HepG2 (cell line): Measurements from ENCODE around the gene CYSTM1. TPM values are rescaled to one million over a fixed set of nuclear protein-coding genes. Genes with fewer than 3 reads are reported as not detected.

ENCODE experiments used
- AHDC1 ChIP-seq: sonication (generic); formaldehyde crosslinking; IDR thresholded peaks from 2 replicates; pipeline ENCODE4 v1.5.1; 2020; ENCODE audit warnings: mild to moderate bottlenecking, missing genetic modification reagents, borderline replicate concordance
- ASH2L ChIP-seq: fragments of 300-600, 200-600 bp; sonication (generic); IDR thresholded peaks from 2 replicates; pipeline ENCODE4 v1.7.0; 2017; ENCODE audit warnings: low read depth, mild to moderate bottlenecking, moderate library complexity, mixed read lengths, low read length; ENCODE audit not compliant: insufficient read length
- BCLAF1 ChIP-seq: fragments of 450-650 bp; IDR thresholded peaks from 2 replicates; pipeline ENCODE4 v1.6.1; 2017; ENCODE audit warnings: mild to moderate bottlenecking
- BRCA1 ChIP-seq: sonication (generic); formaldehyde crosslinking; IDR thresholded peaks from 2 replicates; pipeline ENCODE4 v1.4.0; 2020; ENCODE audit warnings: missing genetic modification reagents
- ESRRA ChIP-seq: sonication (generic); formaldehyde crosslinking; IDR thresholded peaks from 2 replicates; pipeline ENCODE4 v1.5.1; 2020; ENCODE audit warnings: mild to moderate bottlenecking, low read depth, missing genetic modification reagents
- NCOA2 ChIP-seq: sonication (generic); formaldehyde crosslinking; IDR thresholded peaks from 2 replicates; pipeline ENCODE4 v1.8.0; 2022; ENCODE audit warnings: inconsistent platforms
- PAXIP1 ChIP-seq: sonication (generic); formaldehyde crosslinking; conservative IDR thresholded peaks from 2 replicates; pipeline ENCODE4 v1.4.0; 2020; ENCODE audit warnings: mild to moderate bottlenecking, missing genetic modification reagents, moderate library complexity
- PRDM10 ChIP-seq: sonication (generic); formaldehyde crosslinking; IDR thresholded peaks from 2 replicates; pipeline ENCODE4 v1.4.0; 2020; ENCODE audit warnings: low read depth, missing genetic modification reagents
- REPIN1 ChIP-seq: sonication (generic); formaldehyde crosslinking; IDR thresholded peaks from 2 replicates; pipeline ENCODE4 v1.8.0; 2022; ENCODE audit warnings: missing genetic modification reagents, low read depth, mild to moderate bottlenecking, borderline replicate concordance
- TP53 ChIP-seq: sonication (generic); formaldehyde crosslinking; conservative IDR thresholded peaks from 2 replicates; pipeline ENCODE4 v1.4.0; 2020; ENCODE audit warnings: missing genetic modification reagents
- WIZ ChIP-seq: sonication (generic); formaldehyde crosslinking; IDR thresholded peaks from 2 replicates; pipeline ENCODE4 v1.5.1; 2020; ENCODE audit warnings: mild to moderate bottlenecking, missing genetic modification reagents
- ZKSCAN8 ChIP-seq: IDR thresholded peaks from 2 replicates; pipeline ENCODE4 v1.6.1; 2016; ENCODE audit warnings: borderline replicate concordance, missing genetic modification reagents, missing compliant biosample characterization
- ZSCAN21 ChIP-seq: sonication (generic); formaldehyde crosslinking; IDR thresholded peaks from 2 replicates; pipeline ENCODE4 v1.8.0; 2022; ENCODE audit warnings: mild to moderate bottlenecking, missing genetic modification reagents, moderate library complexity, borderline replicate concordance
- polyA plus RNA-seq, 8 experiments: library from polyadenylated mRNA; depleted of rRNA in 3 of 8; stranded (reverse) in 7 of 8; unstranded in 1 of 8; fragments of >200 nt; fragmentation: Illumina TruSeq in 4 of 8; extraction: Trizol in 4 of 8; gene quantifications; 2 replicates each; pipeline versions ENCODE4 v1.2.1 to v1.2.3, GENCODE V29; 2011 to 2016; ENCODE audit warnings: low read depth in 4 of 8, missing spikeins in 1 of 8, mixed read lengths in 1 of 8; ENCODE audit not compliant: insufficient read depth in 1 of 8
- total RNA-seq, 5 experiments: library from RNA; depleted of rRNA; stranded (reverse); fragments of >200 nt; fragmentation: Illumina TruSeq; extraction: Trizol; gene quantifications; 2 replicates each; pipeline ENCODE4 v1.2.3, GENCODE V29; 2016; ENCODE audit warnings: low read depth in 1 of 5

CYSTM1 gene
- total and polyA plus RNA-seq, 2 of the 13 experiments (the other 11 are each of a cell fraction or from before 2014, with no cell fraction given), result 40.0 to 73.4 TPM

GRCh38 chr5:140172483-140172882, 2.5 kb upstream of the CYSTM1 start (continued):
- TF ChIP-seq BCLAF1 (no peak), REPIN1 (CRISPR knock-in tag) (peak; percentile 35; the same call in 1 of the 2 replicates), NCOA2 (CRISPR knock-in tag) (peak; percentile 54), WIZ (no peak), ZSCAN21 (no peak), ESRRA (CRISPR knock-in tag) (no peak), ASH2L (no peak), ZKSCAN8 (CRISPR knock-in tag) (no peak), PAXIP1 (CRISPR knock-in tag) (peak; percentile 69), PRDM10 (CRISPR knock-in tag) (peak; percentile 24; the same call in 1 of the 2 replicates), AHDC1 (CRISPR knock-in tag) (peak; percentile 53; the same call in 1 of the 2 replicates), BRCA1 (no peak), TP53 (CRISPR knock-in tag) (no peak)
